PFSK-1 (cell line): Measurements from ENCODE around the gene SPATA31C2.

ENCODE experiments used
- FOXP2 ChIP-seq: optimal IDR thresholded peaks from 2 replicates; pipeline ENCODE3; 2011; ENCODE audit warnings: borderline replicate concordance, control low read depth, inconsistent platforms; ENCODE audit not compliant: insufficient read depth; ENCODE audit errors: extremely low read length, extremely low read depth
- POLR2AphosphoS5 ChIP-seq: IDR thresholded peaks from 2 replicates; pipeline ENCODE4 v1.6.1; 2012; ENCODE audit warnings: low read depth, mild to moderate bottlenecking, control low read depth, low read length, moderate library complexity
- SIN3A ChIP-seq: IDR thresholded peaks from 2 replicates; pipeline ENCODE4 v1.6.1; 2012; ENCODE audit warnings: mild to moderate bottlenecking, low read length, moderate library complexity, borderline replicate concordance; ENCODE audit not compliant: insufficient read depth
- TAF1 ChIP-seq: IDR thresholded peaks from 2 replicates; pipeline ENCODE4 v1.6.1; 2012; ENCODE audit warnings: low read length, control low read depth, borderline replicate concordance; ENCODE audit not compliant: insufficient read depth
- TF ChIP-seq, protein P1 (sequence below), 2 experiments: IDR thresholded peaks; 2 replicates each; pipeline versions ENCODE4 v1.6.1 to v1.8.0; 2011 to 2012; ENCODE audit warnings: low read depth in 2 of 2, low read length in 2 of 2, control low read depth in 1 of 2, inconsistent platforms in 1 of 2, mild to moderate bottlenecking in 1 of 2, moderate library complexity in 1 of 2; ENCODE audit not compliant: insufficient read depth in 1 of 2

Gene SPATA31C2

DNA sequence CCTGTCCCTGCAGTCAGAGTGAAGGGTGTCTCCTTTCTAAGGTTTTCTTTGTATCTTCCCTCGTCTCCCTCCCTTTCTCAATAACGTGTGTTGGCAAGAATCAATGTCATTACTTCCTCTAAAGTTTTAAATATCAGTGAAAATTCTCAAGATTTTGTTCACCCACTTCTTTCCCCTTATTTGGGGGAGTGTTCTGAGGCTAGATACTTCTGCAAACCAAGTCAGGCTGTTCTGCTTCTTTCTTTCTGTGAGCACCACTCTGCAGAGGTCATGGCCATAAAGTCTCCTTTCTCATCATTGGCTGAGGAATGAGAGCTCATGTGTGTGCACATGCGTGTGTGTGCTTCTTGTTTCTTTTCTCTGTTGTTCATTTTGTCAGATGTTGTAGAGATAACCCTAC, 26.6 kb upstream of the SPATA31C2 start:
- TF ChIP-seq SIN3A (no peak), POLR2AphosphoS5 (no peak), TAF1 (no peak), FOXP2 (no peak)
- TF ChIP-seq, protein P1, sequence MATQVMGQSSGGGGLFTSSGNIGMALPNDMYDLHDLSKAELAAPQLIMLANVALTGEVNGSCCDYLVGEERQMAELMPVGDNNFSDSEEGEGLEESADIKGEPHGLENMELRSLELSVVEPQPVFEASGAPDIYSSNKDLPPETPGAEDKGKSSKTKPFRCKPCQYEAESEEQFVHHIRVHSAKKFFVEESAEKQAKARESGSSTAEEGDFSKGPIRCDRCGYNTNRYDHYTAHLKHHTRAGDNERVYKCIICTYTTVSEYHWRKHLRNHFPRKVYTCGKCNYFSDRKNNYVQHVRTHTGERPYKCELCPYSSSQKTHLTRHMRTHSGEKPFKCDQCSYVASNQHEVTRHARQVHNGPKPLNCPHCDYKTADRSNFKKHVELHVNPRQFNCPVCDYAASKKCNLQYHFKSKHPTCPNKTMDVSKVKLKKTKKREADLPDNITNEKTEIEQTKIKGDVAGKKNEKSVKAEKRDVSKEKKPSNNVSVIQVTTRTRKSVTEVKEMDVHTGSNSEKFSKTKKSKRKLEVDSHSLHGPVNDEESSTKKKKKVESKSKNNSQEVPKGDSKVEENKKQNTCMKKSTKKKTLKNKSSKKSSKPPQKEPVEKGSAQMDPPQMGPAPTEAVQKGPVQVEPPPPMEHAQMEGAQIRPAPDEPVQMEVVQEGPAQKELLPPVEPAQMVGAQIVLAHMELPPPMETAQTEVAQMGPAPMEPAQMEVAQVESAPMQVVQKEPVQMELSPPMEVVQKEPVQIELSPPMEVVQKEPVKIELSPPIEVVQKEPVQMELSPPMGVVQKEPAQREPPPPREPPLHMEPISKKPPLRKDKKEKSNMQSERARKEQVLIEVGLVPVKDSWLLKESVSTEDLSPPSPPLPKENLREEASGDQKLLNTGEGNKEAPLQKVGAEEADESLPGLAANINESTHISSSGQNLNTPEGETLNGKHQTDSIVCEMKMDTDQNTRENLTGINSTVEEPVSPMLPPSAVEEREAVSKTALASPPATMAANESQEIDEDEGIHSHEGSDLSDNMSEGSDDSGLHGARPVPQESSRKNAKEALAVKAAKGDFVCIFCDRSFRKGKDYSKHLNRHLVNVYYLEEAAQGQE (IDR thresholded peaks at IDR 0.05; ENCODE audit: insufficient read depth in 1 of 2, low read depth in 2 of 2, low read length in 2 of 2), result no peak

GRCh38 chr9:88161144-88161543, 22.9 kb upstream of the SPATA31C2 start:
- TF ChIP-seq, protein P1 (IDR thresholded peaks at IDR 0.05; ENCODE audit: insufficient read depth in 1 of 2, low read depth in 2 of 2, low read length in 2 of 2), result no peak
- TF ChIP-seq POLR2AphosphoS5 (no peak), FOXP2 (no peak), TAF1 (no peak), SIN3A (no peak)

DNA sequence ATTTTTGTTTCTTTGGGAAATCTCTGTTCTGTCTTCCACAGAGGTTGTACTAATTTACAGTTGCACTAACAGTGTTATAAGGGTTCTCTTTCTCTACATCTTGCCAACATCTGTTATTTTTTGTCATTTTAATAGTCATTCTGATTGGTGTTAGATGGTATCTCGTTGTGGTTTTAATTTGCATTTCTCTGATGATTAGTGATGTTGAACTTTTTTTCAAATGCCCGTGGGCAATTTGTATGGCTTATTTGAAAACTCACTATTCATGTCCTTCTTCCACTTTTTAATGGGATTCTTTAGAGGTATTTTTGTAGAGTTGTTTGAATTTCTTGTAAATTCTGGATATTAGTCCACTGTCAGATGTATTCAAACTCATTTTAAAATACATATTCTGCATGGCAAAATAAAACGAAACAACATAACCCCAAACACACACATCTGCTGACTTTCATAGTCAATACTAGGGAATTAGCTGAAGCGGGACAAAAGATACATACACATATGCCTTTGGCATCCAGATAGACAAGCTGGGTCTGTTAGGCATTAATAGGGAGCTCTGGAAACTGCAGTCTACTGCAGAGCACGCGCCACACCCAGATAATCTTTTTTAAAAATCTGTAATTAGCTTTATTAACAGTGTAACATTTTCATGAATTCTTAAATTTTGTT, 5.8 kb upstream of the SPATA31C2 start:
- no peak for TF ChIP-seq FOXP2
- no peak for TF ChIP-seq POLR2AphosphoS5
- TF ChIP-seq TAF1, result no peak
- TF ChIP-seq, protein P1 (IDR thresholded peaks at IDR 0.05; ENCODE audit: insufficient read depth in 1 of 2, low read depth in 2 of 2, low read length in 2 of 2), result no peak
- no peak for TF ChIP-seq SIN3A

DNA sequence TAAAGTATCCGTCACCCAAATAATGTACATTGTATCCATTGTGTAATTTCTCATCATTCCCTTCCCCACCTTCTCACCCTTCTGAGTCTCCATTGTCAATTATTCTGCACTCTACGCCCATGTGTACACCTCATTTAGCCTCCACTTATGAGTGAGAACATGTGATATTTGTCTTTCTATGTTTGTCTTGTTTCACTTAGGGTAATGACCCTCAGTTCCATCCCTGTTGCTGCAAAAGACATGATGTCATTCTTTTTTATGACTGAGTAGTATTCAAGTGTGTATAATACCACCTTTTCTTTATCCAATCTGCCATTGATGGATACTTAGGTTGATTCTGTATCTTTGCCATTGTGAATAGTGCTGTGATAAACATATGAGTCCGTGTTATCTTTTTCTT, 4.9 kb upstream of the SPATA31C2 start:
- TF ChIP-seq SIN3A (no peak), TAF1 (no peak), POLR2AphosphoS5 (no peak), FOXP2 (no peak)
- TF ChIP-seq, protein P1 (IDR thresholded peaks at IDR 0.05; ENCODE audit: insufficient read depth in 1 of 2, low read depth in 2 of 2, low read length in 2 of 2), result no peak
